HG03159 (cell line): ENCODE results near the gene MGA.

Source experiments
- ATAC-seq: cut with Tn5 transposase; IDR thresholded peaks from one replicate; pipeline ENCODE4 v1.9.1; 2021; ENCODE audit warnings: mild to moderate bottlenecking, moderate library complexity; ENCODE audit not compliant: unreplicated experiment

The MGA gene

DNA sequence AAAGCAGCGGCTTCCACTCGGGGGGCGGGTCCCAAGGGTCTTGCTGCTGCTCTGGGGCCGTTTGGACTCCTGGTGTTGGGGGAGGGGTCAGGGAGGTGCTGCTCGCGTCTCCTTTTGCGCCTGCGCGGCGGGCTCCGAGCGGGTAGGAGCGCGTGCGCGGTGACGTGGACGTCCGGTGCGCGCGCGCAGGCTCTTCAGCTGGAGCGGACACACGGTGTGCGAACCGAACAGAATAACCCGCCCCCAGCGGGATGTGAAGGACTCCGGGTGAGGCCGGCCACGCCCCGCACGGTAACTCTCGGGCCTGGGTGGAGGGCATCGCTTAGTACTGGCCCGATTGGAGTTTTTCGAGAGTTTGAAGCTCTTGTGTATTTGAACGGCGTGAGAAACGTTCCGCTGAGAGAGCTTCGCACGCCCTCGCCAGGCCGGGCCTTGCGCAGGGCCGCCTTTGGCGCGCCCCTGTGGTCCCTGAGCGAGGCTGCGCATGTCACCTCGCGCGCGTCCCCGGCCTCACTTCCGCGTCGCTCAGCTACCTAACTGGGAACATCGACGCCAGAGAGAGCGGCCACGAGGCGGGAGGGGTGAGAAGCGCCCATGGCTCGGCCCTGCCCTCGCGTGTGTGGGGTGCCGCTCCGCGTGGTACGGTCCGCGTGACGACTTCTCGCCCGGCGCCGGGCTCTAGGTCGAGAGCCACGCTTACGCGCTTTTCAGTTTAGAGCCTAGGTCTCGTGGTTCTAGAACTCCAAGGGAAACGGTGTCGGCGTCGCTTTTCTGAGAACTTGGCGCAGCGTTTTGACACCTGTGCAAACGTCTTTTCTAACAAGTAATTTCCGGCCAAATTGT is at the start of gene MGA:
MGA (plus strand) TSS at position 171 of the 843 bp plus-strand sequence.
- peak; percentile 73 for ATAC-seq

DNA sequence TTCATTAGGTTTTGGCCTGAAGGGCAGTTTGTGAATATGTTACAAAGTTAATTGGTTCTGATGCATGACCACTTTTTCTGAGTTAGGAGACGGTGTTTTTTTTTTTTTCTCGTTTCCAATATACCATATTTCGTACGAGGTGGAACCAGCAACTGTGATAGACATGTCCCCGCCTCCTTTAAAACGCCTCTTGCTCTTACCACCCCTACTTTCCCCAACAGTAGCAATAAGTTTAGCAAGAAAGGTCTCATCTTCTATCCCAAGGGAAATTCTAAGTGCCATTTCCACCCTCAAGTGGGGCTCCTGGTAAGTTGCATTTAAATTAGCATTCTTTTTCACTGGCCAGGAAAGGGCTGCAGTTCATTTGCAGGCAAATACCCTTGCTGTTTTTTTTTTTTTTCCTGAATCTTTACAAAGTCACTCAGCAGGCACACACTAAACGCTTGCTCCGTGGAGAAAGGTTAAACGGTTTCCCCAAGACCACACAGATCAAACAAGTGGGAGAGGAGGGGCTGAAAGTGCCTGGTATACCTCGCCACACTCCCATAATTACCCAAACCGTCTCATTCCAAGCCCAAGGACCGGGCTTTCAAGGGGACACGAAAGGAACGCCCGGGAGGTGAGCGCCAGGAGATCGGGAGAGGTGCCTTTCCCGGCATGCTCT is 39.5 kb upstream of the MGA start:
- no peak for ATAC-seq

DNA sequence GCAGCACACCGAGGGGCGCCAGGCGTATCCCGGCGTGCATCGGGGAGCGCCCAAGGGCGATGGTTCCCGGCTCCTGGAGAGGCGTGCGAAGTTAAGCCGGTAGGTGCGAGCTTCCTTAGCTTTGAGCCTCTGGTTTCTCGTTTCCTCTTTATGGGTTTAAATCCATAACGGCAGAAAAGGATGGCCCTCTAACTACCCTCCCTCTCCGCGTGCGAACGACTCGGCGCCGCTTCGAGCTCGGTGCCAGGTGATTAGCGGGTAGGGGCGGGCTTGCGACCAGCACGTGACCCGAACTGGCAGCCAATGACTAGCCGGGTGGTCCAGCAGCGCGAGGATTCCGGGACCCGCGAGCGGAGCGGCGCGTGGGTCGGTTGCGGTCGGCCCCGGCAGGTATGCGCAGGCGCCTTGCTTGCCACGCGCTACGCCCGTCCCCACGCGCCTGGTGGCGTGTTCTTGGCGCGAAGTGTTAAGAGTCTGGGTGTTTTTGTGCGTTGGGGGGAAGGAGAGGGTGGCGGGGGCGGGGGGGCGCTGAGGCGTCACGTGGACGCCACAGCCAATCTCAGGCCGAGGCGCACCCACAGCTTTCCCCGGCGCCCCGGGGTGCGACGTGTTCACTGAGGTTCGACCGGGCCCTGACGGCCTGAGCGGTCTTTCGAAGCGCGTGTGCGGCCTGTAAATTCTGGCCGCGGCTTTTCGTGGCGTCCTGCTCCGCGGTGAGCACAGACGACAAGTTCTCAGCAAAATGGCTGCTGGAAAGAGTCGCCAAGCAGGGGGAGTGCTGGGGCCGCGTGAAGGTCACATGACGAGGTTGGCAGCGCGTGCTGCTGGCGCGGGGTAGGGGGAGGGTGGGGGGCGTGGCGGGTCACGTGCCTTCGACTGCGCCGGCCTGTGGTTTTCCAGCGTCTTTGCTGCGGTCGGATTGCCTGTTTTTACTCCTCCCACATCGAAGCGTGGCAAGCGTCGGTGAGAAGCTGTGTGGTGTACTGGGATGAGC is 38.7 kb upstream of the MGA start:
- no peak for ATAC-seq

DNA sequence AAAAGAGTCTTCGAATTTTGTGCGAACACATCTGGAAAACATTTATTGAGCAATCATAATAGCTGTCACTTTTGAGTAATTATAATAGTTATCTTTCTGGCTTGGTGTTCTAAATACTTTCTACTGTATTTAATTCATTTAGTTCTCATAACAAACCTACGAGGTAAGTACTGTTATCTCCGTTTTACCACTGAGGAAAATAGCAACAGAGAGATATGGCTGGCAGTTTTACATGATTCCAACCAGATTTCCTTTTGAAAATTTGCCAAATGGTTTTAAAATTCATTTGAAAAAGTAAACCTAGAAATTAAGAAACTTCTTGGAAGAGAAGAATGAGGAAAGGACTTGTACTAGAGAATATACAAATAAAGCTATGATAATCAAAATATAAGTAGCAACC is 37.3 kb upstream of the MGA start:
- ATAC-seq, result no peak

DNA sequence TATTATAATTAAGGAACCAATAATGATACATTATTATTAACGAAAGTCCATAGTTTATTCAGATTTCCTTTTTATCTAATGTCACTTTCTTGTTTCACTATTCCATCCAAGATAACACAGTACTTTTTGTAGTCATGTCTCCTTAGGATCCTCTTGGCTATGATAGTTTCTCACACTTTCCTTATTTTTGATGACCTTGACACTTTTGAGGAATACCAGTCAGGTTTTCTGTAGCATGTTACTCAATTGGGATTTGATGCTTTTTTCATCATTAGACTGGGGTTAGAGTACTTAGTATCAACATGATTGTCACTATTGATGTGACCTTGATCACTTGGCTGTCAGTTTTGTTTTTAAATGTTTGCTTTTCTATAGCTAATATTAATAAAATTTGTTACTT is 33.0 kb upstream of the MGA start:
- ATAC-seq, result no peak

DNA sequence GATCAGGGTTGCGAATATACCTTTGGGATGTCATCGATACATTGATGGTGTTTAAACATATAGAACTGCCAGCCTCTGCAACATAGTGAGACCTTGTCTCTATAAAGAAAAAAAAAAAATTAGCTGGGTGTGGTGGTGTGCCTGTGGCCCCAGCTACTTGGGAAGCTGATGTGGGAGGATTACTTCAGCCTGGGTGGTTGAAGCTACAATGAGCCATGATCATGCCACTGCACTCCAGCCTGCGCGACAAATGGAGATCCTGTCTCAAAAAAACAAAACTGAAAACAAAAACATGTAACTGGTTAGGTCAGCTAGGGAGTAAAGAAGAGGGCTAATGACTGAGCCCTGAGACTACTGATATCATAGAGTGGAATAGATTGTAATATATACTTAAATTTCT is 30.7 kb upstream of the MGA start:
- no peak for ATAC-seq

DNA sequence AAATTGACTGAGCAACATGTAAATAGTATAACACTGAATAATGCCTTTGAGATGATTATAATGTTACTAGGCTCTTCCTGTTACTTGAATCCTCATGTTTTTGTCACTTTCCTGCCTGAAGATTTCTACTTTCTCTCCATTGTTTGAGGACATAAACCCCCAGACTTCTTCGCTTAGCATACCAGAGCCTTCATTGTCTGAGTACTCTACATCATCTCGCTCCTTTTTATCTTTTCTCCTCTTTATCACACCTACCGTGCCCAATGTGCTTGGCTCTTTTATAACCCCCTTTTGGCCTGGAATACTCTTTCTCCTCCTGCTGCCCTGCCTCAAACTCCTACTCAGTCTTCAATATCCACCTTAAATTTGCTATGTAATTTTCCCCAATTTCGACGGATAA is 30.3 kb upstream of the MGA start:
- ATAC-seq, result no peak

DNA sequence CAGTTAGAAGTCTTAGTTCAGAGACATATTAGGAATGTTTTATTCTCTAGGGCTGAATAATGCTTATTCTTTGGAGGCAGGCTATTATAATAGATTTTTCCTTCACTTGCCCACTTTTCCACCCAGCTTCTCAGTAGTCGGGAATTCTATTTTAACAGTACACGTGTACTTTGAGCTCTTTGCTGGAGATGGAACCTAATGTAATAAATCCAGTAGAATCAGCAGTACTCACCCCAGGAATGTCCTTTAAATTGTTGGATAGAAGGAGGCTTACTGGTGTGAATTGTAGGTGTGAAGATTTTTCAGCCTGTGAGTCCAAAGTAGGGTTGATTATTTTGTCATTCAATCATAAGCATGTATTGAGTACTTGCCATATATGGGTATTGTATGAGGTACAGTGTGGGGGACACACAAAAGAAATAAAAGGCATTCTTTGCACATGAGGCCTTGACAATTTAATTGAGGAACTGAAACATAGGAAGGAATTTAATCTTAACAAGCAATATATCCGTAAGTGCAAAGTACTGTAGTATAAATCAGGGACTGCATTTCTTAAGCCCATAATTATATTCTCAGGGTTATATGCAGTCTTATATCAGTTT is 29.5 kb upstream of the MGA start:
- ATAC-seq, result no peak

DNA sequence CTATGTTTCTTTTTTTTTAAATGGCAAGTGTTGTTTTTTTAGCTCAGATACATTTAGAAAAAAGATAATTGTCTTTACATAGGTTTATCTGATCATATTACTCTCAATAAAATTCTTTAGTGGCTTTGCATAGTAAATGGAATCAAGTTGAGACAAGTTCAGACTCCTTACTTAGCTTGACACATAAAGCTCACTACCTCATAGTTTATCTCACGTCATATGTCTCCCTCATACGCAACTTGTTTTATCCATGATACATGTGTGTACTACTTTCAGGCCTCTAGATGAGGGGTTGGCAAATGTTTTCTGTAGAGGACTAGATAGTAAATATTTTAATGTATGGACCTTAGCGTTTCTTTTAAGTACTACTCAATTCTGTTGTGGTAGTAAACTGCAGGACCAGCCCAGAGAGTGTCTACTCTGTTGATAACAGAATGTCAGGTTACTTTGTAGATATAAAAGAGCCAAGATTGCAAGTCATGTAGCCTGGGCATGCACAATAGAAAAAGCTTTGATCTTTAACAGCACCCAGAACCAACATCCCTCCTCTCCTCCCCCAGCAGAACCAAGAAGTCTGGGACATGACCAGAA is 28.2 kb upstream of the MGA start:
- ATAC-seq, result no peak

DNA sequence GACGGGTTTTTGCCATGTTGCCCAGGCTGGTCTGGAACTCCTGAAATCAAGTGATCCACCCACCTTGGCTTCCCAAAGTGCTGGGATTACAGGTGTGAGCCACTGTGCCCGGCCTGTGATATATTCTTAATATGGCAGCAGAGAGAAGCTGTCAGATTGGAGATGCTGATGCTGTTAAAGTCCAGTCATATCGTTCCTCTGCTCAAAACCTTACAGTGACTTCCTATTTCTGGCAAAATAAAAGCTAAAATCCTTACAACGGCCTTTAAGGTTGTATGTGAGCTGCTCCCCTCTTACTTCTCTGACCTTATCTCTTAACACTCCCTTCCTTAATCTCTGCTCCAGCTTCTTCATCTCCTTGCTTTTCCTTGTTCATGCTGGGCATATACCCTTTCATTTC is 26.6 kb upstream of the MGA start:
- no peak for ATAC-seq

DNA sequence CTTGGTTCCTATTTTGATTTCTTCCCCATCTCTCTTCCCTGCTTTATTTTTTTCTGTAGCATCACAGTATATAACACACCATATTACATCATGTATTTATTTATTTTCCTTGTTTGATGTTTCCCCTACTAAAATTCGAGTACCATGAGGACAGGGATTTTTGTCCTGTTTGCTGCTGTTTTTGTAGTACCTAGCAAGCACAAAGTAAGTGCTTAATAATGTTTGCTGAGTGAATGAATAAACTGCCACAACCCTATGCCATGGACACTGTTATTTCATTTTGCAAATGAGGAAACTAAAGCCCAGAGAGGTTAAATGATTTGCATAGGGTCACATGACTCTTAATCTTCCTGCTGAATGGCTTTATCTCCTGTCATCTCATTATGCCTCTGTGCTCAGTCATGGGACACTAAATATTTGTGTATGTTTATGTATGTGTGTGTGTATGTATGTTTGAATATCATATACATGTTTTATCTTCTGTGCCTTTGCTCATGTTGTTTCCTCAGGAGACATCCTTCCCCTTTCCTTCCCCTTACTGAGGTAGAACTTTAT is 26.1 kb upstream of the MGA start:
- ATAC-seq, result no peak

DNA sequence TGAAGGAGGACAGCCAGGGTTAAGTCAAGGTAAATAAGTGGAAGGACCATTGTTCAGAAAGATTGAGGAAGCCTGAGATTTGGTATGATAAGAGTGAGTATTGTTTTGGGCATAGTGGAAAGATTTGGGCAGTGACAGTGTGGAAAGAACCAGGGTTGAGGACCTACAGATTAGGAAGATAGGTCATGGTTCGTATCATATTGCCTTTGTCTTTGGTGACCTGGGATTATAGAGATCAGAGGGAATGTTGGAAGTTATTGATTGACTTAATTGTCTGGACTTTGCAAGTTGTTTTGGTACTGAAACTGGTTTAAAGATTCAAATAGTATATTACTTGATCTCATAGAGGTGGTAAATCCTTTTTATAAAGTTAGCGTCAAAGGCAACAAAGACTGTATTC is 23.1 kb upstream of the MGA start:
- ATAC-seq, result no peak

DNA sequence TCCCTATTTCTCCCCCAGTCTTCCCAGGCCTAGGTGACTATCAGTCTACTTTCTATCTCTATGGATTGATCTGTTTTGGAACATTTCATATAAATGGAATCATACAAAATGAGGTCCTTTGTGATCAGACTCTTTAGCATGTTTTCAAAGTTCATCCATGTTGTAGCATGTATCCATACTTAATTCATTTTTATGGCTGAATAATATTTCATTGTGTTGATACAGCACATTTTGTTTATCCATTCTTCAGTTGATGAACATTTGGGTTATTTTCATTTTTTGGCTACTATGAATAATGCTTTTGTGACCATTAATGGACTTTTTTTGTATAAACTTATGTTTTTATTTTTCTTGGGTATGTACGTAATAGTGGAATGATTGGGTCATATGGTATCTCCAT is 19.2 kb upstream of the MGA start:
- ATAC-seq, result no peak

DNA sequence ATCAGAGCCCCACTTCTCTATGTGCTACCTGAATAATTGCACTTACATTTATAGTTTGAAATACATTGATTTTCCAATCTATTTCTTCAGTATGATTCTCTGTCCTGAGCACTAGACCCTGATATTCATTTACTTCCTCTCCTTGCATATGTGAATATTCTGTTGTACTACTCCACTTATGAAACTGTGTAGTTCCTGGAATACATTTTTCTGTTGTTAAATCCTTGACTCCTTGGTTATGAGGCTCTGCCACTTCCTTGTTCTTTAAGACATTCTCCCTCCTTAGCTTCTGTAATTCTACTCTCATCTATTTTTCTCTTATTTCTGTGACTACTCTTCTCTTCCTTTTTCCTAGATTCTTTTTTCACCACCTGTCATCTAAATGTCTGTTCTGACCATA is 12.9 kb upstream of the MGA start:
- ATAC-seq, result no peak

DNA sequence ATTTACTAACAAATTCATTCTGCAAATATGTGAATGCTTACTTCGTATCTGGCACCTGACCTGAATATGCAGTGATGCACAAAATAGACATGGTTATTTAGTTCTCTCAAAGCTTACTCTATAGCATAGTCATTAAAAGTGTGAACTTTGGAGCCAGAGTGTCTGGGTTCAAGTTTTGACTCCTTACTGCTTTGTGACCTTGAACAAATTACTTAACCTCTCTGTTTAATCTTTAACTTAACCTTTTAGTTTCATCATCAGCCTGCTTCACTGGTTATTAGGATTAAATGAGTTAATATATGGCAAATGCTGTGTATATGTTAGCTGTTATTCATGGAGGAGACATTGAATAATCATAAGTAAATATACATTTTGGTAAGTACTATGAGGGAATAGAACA is 12.1 kb upstream of the MGA start:
- no peak for ATAC-seq

DNA sequence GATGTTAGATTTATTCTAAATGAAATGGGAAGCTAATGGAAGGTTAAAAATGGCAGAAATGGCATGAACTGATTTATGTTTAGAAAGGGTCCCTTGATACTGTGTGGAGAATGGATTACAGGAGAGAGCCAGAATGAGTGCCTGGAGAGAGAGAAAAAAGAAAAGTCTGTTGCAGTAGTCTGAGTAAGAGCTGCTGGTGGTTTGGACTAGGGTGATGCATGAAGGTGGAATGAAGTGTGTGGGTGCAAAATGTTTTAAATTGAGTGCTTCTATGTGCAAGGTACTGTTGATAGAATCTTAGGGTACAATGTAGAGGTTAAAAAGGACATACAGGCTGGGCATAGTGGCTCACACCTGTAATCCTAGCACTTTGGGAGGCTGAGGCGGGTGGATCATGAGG is 11.4 kb upstream of the MGA start:
- ATAC-seq, result no peak

DNA sequence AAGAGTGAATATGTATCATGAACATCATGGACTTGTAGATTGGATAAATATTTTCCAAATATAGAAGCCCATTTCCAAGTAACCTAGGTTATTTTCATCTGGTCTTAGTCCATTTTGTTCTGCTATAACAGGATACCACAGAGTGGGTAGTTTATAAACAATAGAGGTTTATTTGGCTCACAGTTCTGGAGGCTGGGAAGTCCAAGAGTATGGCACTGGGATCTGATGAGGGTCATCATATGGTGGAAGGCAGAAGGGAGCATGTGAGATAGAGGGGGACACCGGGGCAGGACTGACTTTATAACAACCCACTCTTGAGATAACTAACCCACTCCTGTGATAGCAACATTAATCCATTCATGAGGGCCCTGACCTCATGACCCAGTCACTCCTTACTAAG is 9.4 kb upstream of the MGA start:
- ATAC-seq, result no peak

DNA sequence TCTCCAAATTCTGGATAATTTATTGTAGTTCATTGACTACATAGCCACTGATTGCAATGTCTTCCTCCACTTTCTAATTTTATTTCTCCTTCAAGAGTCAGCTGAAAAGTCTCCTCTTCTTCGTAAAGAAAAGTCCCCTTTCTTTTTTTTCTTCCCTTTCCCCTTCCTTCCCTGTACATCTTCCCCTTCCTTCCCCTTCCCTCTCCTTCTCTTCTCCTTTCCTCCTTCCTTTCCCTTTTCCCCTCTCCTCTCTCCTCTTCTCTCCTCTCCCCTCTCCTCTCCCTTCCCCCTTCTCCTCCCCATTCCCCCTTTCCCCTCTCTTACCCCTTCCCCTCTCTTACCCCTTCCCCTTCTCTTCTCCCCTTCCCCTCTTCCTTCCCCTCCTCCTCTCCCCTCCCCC is 8.8 kb upstream of the MGA start:
- ATAC-seq, result no peak

DNA sequence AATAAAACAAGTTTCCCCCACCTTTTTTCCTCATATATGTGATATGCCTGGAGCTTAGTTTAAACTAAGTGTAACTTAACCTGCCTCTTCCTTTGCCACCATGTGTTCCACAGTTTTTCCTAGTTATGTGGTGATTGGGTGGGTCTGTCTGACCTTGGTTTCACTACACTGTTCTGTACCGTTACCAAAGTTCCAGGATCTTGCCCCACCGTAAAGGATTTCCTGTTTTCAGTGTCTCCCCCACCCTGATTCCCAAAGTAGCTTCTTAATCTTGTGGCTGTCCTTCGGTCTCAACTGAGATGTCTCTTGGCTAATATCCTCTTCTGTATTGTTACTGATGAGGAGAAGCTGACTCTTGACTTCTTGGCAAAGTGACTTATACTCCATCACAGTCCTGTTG is 6.4 kb upstream of the MGA start:
- no peak for ATAC-seq

DNA sequence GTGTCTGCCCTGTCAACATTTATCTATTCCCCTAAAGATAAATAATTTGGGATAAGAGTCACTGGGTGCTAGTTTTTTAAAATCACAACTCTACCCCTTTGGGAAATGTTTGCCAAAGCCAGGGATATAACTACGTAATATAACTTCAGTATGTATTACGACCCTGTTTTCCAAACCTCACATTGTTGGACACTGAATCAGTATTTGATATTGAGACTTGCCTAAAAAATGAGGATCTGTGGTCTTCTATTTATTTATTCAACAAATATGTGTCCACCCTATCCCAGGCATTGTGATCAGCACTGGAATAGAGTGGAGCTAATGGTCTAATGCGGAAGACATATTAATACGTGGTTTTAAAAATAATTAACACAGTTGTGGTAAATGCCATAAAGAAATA is 4.5 kb upstream of the MGA start:
- no peak for ATAC-seq
